ENCODE data around the gene SMAD6. TPM values are rescaled to one million over a fixed set of nuclear protein-coding genes. Genes with fewer than 3 reads are reported as not detected.

Gene SMAD6
- total RNA-seq, 2 donors from 2014 or later = 14.0 to 25.4 TPM

DNA sequence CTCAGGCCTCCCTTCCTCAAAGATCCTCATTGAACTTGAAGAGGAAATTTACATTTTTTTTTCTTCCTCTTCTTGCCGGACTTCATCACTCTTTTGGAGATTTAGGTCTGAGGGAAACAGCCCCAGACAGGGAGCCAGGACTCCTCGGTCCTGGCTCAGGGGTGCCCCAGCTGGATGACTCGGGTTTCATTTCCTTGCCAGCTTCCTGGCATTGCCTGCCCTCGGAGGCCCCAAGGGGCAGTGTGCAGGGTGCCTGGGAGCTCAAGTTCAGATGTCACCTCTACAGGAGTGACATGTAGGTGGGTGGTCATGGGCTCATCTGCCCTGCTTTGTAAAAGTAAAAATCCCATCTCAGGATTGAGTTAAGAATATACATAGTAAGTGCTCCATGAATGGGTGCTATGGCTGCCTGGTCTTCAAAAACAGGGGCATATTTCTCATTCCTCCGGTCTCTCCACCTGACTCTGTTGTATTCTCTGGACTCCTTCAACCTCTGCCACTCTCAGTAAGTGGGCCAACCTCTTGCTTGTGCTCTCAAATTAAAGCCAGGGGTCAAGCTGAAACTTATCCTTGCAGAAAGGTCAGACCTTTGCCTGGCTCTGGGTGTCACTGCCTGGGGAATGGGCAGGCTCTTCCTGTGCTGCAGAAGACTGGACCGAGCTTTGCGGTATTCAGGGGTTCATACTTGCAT is 51.8 kb downstream of the SMAD6 start:
- peak overlapping the region in 1 of 4 donors; percentile 8 for H3K27ac ChIP-seq
- TF ChIP-seq, protein P1, sequence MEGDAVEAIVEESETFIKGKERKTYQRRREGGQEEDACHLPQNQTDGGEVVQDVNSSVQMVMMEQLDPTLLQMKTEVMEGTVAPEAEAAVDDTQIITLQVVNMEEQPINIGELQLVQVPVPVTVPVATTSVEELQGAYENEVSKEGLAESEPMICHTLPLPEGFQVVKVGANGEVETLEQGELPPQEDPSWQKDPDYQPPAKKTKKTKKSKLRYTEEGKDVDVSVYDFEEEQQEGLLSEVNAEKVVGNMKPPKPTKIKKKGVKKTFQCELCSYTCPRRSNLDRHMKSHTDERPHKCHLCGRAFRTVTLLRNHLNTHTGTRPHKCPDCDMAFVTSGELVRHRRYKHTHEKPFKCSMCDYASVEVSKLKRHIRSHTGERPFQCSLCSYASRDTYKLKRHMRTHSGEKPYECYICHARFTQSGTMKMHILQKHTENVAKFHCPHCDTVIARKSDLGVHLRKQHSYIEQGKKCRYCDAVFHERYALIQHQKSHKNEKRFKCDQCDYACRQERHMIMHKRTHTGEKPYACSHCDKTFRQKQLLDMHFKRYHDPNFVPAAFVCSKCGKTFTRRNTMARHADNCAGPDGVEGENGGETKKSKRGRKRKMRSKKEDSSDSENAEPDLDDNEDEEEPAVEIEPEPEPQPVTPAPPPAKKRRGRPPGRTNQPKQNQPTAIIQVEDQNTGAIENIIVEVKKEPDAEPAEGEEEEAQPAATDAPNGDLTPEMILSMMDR (IDR thresholded peaks at IDR 0.05) = no peak
- TF ChIP-seq POLR2A (IDR thresholded peaks at IDR 0.05) = no peak
- ATAC-seq (no peak), DNase-seq (peak in 1 of 4 donors; percentile 11)
- WGBS, 2 donors = 64 to 70% methylated on average over 7 of the region's 7 CpGs
- intact Hi-C loops (cut with DNase I) = no loop called here
- peaks cover 33% of the 10 kb centered on the region for H3K4me1 ChIP-seq
- peaks cover 0 to 3% (median 0%) of the 10 kb centered on the region in 3 donors for H3K9me3 ChIP-seq
- no peak overlapping the region for H3K4me3 ChIP-seq
- no peaks in the 10 kb centered on the region for H3K27me3 ChIP-seq
- H3K36me3 ChIP-seq (replicated peaks in 1 of 2; ENCODE audit: insufficient read depth in 1 of 2, low read depth in 2 of 2) = no peaks in the 10 kb centered on the region

DNA sequence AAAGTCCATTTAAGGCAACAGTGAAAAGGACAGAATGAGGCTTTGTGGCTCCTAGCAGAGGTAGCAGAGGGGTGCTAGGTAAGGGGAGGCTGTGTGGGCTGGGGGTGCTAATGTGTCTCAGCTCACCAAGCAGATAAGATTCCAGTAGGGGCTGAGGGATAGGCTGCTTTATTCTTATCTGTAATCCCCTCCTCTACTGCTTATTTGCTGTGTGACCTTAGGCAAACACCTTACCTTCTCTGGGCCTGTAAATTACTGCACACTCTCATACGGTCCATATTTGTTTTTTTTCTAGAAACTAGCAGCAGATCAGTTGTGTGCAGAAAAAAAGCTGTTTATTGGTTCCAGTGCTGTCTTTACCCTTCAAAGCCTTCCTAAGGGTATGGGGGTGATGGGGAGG is 52.8 kb downstream of the SMAD6 start:
- DNase-seq (no peak), ATAC-seq (no peak)
- H3K36me3 ChIP-seq (replicated peaks in 1 of 2; ENCODE audit: insufficient read depth in 1 of 2, low read depth in 2 of 2) = no peaks in the 10 kb centered on the region
- 76 to 81% methylated on average over 1 of the region's 1 CpG for whole genome bisulfite sequencing, 2 donors
- no peak overlapping the region for H3K4me3 ChIP-seq
- H3K9me3 ChIP-seq = peaks cover 0 to 3% (median 0%) of the 10 kb centered on the region in 3 donors
- TF ChIP-seq, protein P1 (IDR thresholded peaks at IDR 0.05) = no peak
- TF ChIP-seq POLR2A (IDR thresholded peaks at IDR 0.05) = no peak
- intact Hi-C loops (cut with DNase I) = no loop called here
- H3K4me1 ChIP-seq = peaks cover 24% of the 10 kb centered on the region
- H3K27ac ChIP-seq = no peak overlapping the region
- no peaks in the 10 kb centered on the region for H3K27me3 ChIP-seq

DNA sequence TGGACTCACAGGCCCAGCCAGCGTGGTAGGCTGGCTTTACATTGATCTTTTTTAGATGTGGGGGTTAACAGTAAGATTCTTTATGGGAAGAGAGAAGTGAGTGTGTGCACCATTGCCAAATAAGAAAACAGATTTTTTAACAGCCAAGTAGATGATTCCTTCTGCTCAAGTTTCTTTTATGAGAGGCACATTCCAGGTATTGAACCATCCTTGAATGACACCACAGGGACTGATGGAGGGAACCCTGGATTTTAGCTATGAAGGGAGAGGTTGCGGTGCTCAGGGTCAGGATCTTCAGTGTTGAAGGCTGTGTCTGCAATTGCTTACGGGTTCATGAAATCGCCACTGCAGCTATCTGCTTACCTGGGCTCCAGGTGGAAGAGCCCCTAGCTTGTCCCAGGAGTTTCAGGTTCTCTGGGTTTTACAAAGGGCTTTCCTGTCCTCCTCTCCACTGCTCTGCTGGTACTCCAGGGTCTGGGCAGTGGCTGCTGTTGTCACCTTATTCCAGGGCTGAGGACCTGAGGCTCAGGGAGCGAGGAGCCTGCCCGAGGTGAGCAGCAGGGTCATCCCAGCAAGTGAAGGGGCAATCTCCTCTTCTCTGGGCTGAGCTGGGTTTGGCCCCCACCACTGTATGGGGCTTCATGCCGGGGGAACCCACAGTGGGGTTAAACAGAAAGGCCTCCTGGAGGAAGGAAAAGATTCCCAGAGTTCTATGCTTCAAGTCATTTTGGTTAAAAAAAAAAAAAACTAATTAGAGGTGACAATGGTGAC is 53.4 kb downstream of the SMAD6 start:
- DNase-seq (peak in 1 of 4 donors; percentile 4), ATAC-seq (no peak)
- TF ChIP-seq POLR2A (IDR thresholded peaks at IDR 0.05) = no peak
- TF ChIP-seq, protein P1 (IDR thresholded peaks at IDR 0.05) = no peak
- Histone ChIP-seq H3K27ac (peak overlapping the region in 1 of 4 donors; percentile 22), H3K27me3 (no peaks in the 10 kb centered on the region), H3K36me3 (replicated peaks in 1 of 2; ENCODE audit: insufficient read depth in 1 of 2, low read depth in 2 of 2) (no peaks in the 10 kb centered on the region), H3K4me1 (peaks cover 17% of the 10 kb centered on the region), H3K4me3 (no peak overlapping the region), H3K9me3 (peaks cover 0 to 3% (median 0%) of the 10 kb centered on the region in 3 donors)
- intact Hi-C loops (cut with DNase I) = no loop called here
- 83% methylated on average over 5 to 7 of the region's 7 CpGs for WGBS, 2 donors

DNA sequence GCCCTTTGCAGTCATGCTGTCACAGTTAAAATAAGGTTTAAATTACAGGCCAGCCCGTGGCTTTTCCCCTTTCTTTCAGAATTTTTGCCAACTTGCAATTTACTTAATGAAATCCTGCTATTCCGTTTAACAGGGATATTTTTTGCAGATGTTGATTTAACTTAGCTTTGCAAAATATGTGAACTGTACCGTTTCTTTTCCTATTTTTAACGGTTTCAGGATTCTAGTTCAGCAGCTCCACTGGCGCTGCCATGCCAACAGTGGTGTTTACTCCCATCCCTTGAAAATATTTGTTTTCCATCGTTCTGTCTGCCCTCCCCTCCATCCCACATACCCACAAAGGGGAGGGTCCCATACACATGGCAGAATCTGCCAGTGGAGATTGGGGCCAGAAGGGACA is 54.3 kb downstream of the SMAD6 start:
- Histone ChIP-seq H3K4me3 (no peak overlapping the region), H3K27me3 (no peaks in the 10 kb centered on the region), H3K36me3 (replicated peaks in 1 of 2; ENCODE audit: insufficient read depth in 1 of 2, low read depth in 2 of 2) (no peaks in the 10 kb centered on the region), H3K4me1 (peaks cover 11% of the 10 kb centered on the region), H3K9me3 (peaks cover 0 to 3% (median 0%) of the 10 kb centered on the region in 3 donors), H3K27ac (no peak overlapping the region)
- TF ChIP-seq POLR2A (IDR thresholded peaks at IDR 0.05) = no peak
- TF ChIP-seq, protein P1 (IDR thresholded peaks at IDR 0.05) = no peak
- DNase-seq (no peak), ATAC-seq (no peak)
- 62 to 69% methylated on average over 6 of the region's 6 CpGs for WGBS, 2 donors
- intact Hi-C loops (cut with DNase I) = no loop called here

Data from body of pancreas (tissue), 4 donors.